ENCODE measurements around the gene WWC1. TPM values are rescaled to one million over a fixed set of nuclear protein-coding genes. Genes with fewer than 3 reads are reported as not detected.

The WWC1 gene
- total RNA-seq, 1 donor from 2014 or later: 32.8 TPM

- no peak for DNase-seq (ENCODE audit: low spot score in 2 of 2, unreplicated experiment in 2 of 2)
- Mint-ChIP-seq H3K27me3 (ENCODE audit: low read depth) (no peaks in the 10 kb centered on the region), H3K9me3 (no peaks in the 10 kb centered on the region), H3K36me3 (no peaks in the 10 kb centered on the region), H3K27ac (no peak overlapping the region), H3K4me3 (no peak overlapping the region), H3K4me1 (peaks cover 7% of the 10 kb centered on the region)
- TF ChIP-seq CTCF (IDR thresholded peaks at IDR 0.05; ENCODE audit: unreplicated experiment): no peak
These were observed 79.4 kb downstream of the WWC1 start for GRCh38 chr5:168370831-168371230.

- Mint-ChIP-seq H3K4me3 (no peak overlapping the region), H3K27me3 (ENCODE audit: low read depth) (no peaks in the 10 kb centered on the region), H3K36me3 (peaks cover 9% of the 10 kb centered on the region), H3K27ac (no peak overlapping the region), H3K4me1 (no peaks in the 10 kb centered on the region), H3K9me3 (peaks cover 4% of the 10 kb centered on the region)
- no peak for TF ChIP-seq CTCF (IDR thresholded peaks at IDR 0.05; ENCODE audit: unreplicated experiment)
- DNase-seq (ENCODE audit: low spot score in 2 of 2, unreplicated experiment in 2 of 2): no peak
These were observed 81.0 kb downstream of the WWC1 start for GRCh38 chr5:168372356-168372946.

- Mint-ChIP-seq H3K4me1 (no peaks in the 10 kb centered on the region), H3K27ac (no peak overlapping the region), H3K36me3 (peaks cover 10% of the 10 kb centered on the region), H3K4me3 (no peak overlapping the region), H3K27me3 (ENCODE audit: low read depth) (no peaks in the 10 kb centered on the region), H3K9me3 (peaks cover 10% of the 10 kb centered on the region)
- TF ChIP-seq CTCF (IDR thresholded peaks at IDR 0.05; ENCODE audit: unreplicated experiment): no peak
- DNase-seq (ENCODE audit: low spot score in 2 of 2, unreplicated experiment in 2 of 2): no peak
These were observed 83.1 kb downstream of the WWC1 start for GRCh38 chr5:168374532-168374931.

- H3K27me3 Mint-ChIP-seq (ENCODE audit: low read depth): no peaks in the 10 kb centered on the region
- peaks cover 10% of the 10 kb centered on the region for H3K36me3 Mint-ChIP-seq
- no peak for DNase-seq (ENCODE audit: low spot score in 2 of 2, unreplicated experiment in 2 of 2)
- H3K9me3 Mint-ChIP-seq: peaks cover 10% of the 10 kb centered on the region
- no peaks in the 10 kb centered on the region for H3K4me1 Mint-ChIP-seq
- no peak overlapping the region for H3K4me3 Mint-ChIP-seq
- TF ChIP-seq CTCF (IDR thresholded peaks at IDR 0.05; ENCODE audit: unreplicated experiment): no peak
- H3K27ac Mint-ChIP-seq: no peak overlapping the region
These were observed 83.8 kb downstream of the WWC1 start for GRCh38 chr5:168375214-168375613.

- no peak for DNase-seq (ENCODE audit: low spot score in 2 of 2, unreplicated experiment in 2 of 2)
- no peaks in the 10 kb centered on the region for H3K4me1 Mint-ChIP-seq
- TF ChIP-seq CTCF (IDR thresholded peaks at IDR 0.05; ENCODE audit: unreplicated experiment): no peak
- peaks cover 10% of the 10 kb centered on the region for H3K9me3 Mint-ChIP-seq
- no peak overlapping the region for H3K4me3 Mint-ChIP-seq
- H3K36me3 Mint-ChIP-seq: peaks cover 10% of the 10 kb centered on the region
- no peaks in the 10 kb centered on the region for H3K27me3 Mint-ChIP-seq (ENCODE audit: low read depth)
- no peak overlapping the region for H3K27ac Mint-ChIP-seq
These were observed 86.1 kb downstream of the WWC1 start for GRCh38 chr5:168377525-168377924.

GRCh38 chr5:168378741-168379140, 87.3 kb downstream of the WWC1 start:
- no peaks in the 10 kb centered on the region for H3K4me1 Mint-ChIP-seq
- H3K4me3 Mint-ChIP-seq: no peak overlapping the region
- no peak overlapping the region for H3K27ac Mint-ChIP-seq
- no peak for DNase-seq (ENCODE audit: low spot score in 2 of 2, unreplicated experiment in 2 of 2)
- TF ChIP-seq CTCF (IDR thresholded peaks at IDR 0.05; ENCODE audit: unreplicated experiment): no peak
- peaks cover 10% of the 10 kb centered on the region for H3K36me3 Mint-ChIP-seq
- H3K27me3 Mint-ChIP-seq (ENCODE audit: low read depth): no peaks in the 10 kb centered on the region
- H3K9me3 Mint-ChIP-seq: peaks cover 10% of the 10 kb centered on the region

Measured in mesothelial cell of epicardium (in vitro differentiated cells).